ENCODE results near the gene CNOT3.

The CNOT3 gene

GRCh38 chr19:54172471-54173358, 35.2 kb downstream of the CNOT3 start, which contains the start of gene TMC4:
Gene TMC4 (minus strand): TSS chr19:54173160. CDS start chr19:54173117, 43 bp downstream.
- no peak for TF ChIP-seq CTCF (conservative IDR thresholded peaks at IDR 0.05; ENCODE audit: control insufficient read depth, insufficient read depth, low read depth, low read length)
- H3K4me3 ChIP-seq (ENCODE audit: control insufficient read depth, low read depth, low read length) = no peak within 1 kb of the TSS
- peak; percentile 35 for DNase-seq (ENCODE audit: low read depth)

GRCh38 chr19:54173359-54173699, 35.8 kb downstream of the CNOT3 start:
- no peak overlapping the region for H3K4me3 ChIP-seq (ENCODE audit: control insufficient read depth, low read depth, low read length)
- no peak for TF ChIP-seq CTCF (conservative IDR thresholded peaks at IDR 0.05; ENCODE audit: control insufficient read depth, insufficient read depth, low read depth, low read length)

GRCh38 chr19:54173951-54174834, 36.6 kb downstream of the CNOT3 start:
- no peak overlapping the region for H3K4me3 ChIP-seq (ENCODE audit: control insufficient read depth, low read depth, low read length)
- no peak for DNase-seq (ENCODE audit: low read depth)
- no peak for TF ChIP-seq CTCF (conservative IDR thresholded peaks at IDR 0.05; ENCODE audit: control insufficient read depth, insufficient read depth, low read depth, low read length)

More at GRCh38 chr19:54173359-54173699, 35.8 kb downstream of the CNOT3 start:
- no peak for DNase-seq (ENCODE audit: low read depth)

- DNase-seq (ENCODE audit: low read depth) = no peak
Measured at GRCh38 chr19:54178581-54179261, 41.2 kb downstream of the CNOT3 start.

GRCh38 chr19:54179262-54179852, 41.8 kb downstream of the CNOT3 start:
- TF ChIP-seq CTCF (conservative IDR thresholded peaks at IDR 0.05; ENCODE audit: control insufficient read depth, insufficient read depth, low read depth, low read length) = no peak
- no peak overlapping the region for H3K4me3 ChIP-seq (ENCODE audit: control insufficient read depth, low read depth, low read length)
- DNase-seq (ENCODE audit: low read depth) = no peak

More at GRCh38 chr19:54178581-54179261, 41.2 kb downstream of the CNOT3 start:
- no peak for TF ChIP-seq CTCF (conservative IDR thresholded peaks at IDR 0.05; ENCODE audit: control insufficient read depth, insufficient read depth, low read depth, low read length)
- no peak overlapping the region for H3K4me3 ChIP-seq (ENCODE audit: control insufficient read depth, low read depth, low read length)
